Brain microvascular endothelial cell (primary cell): Measurements from ENCODE around the gene UGT1A10.
"Not testable (repeated sequence)": the region's sequence is repeated elsewhere in the genome, so short reads cannot be mapped to it uniquely, and the experiment has no call there.

Experiments used
- DNase-seq: peaks from one replicate; pipeline ENCODE4 v3.0.0-alpha.2; 2020
- H3K27ac ChIP-seq: fragments of 250-450 bp; sonication (Bioruptor Pico); 2 replicates; pipeline ENCODE4 v1.5.1; 2020; ENCODE audit warnings: mild to moderate bottlenecking, moderate library complexity
- H3K27me3 ChIP-seq: fragments of 250-450 bp; sonication (Bioruptor Pico); replicated peaks from 2 replicates; pipeline ENCODE4 v1.5.1; 2020; ENCODE audit warnings: mild to moderate bottlenecking
- H3K36me3 ChIP-seq: fragments of 250-450 bp; sonication (Bioruptor Pico); replicated peaks from 2 replicates; pipeline ENCODE4 v1.5.1; 2020; ENCODE audit warnings: mild to moderate bottlenecking
- H3K4me3 ChIP-seq: 2 replicates; pipeline ENCODE4 v1.5.1; 2011; ENCODE audit warnings: low read depth, mild to moderate bottlenecking, control low read depth, low read length, moderate library complexity
- in situ Hi-C: cut with HindIII; loops from 2 replicates; pipeline ENCODE4 v1.10.0; 2017; ENCODE audit warnings: low sequenced_read_pairs, low pct_ligation_motif_present
- TF ChIP-seq, protein P1 (sequence below): IDR thresholded peaks from 2 replicates; pipeline ENCODE4 v1.5.1; 2011; ENCODE audit warnings: low read depth, mild to moderate bottlenecking, moderate library complexity, low read length, control low read depth, inconsistent platforms; ENCODE audit errors: missing control alignments

UGT1A10 gene

DNA sequence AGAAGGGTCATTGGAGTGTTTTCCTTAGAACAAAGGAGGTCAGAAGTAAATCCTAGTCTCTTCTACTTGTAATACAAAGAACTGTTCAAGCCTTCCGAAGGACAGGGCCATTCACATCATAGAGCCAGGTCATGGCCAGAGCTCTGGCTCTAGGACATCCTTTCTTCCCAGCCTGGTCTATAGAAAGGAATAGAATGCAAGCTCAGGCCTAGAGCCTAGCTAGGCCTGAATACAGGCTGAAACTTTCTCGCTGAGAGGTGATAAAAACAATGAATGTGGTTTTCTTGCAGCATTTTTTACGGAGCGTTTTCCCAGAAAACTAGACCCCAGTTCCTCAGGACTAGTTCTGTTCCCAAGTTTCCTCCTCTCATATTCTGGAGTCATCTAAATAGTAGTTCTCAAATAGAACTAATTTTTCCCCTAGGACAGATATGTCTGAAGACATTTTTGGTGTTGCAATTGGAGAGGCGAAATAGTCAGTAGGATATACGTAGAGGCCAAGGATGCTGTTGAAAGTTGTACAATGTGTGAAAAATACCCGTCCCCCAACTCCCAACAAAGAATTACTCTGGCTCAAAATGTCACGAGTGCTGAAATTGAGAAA lies 63.3 kb downstream of the UGT1A10 start:
- TF ChIP-seq, protein P1, sequence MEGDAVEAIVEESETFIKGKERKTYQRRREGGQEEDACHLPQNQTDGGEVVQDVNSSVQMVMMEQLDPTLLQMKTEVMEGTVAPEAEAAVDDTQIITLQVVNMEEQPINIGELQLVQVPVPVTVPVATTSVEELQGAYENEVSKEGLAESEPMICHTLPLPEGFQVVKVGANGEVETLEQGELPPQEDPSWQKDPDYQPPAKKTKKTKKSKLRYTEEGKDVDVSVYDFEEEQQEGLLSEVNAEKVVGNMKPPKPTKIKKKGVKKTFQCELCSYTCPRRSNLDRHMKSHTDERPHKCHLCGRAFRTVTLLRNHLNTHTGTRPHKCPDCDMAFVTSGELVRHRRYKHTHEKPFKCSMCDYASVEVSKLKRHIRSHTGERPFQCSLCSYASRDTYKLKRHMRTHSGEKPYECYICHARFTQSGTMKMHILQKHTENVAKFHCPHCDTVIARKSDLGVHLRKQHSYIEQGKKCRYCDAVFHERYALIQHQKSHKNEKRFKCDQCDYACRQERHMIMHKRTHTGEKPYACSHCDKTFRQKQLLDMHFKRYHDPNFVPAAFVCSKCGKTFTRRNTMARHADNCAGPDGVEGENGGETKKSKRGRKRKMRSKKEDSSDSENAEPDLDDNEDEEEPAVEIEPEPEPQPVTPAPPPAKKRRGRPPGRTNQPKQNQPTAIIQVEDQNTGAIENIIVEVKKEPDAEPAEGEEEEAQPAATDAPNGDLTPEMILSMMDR = no peak
- no peaks in the 10 kb centered on the region for H3K36me3 ChIP-seq
- H3K27me3 ChIP-seq = no peaks in the 10 kb centered on the region
- no peak overlapping the region for H3K4me3 ChIP-seq
- DNase-seq = no peak
- H3K27ac ChIP-seq = peak overlapping the region; percentile 53
- in situ Hi-C loops = no loop called here

DNA sequence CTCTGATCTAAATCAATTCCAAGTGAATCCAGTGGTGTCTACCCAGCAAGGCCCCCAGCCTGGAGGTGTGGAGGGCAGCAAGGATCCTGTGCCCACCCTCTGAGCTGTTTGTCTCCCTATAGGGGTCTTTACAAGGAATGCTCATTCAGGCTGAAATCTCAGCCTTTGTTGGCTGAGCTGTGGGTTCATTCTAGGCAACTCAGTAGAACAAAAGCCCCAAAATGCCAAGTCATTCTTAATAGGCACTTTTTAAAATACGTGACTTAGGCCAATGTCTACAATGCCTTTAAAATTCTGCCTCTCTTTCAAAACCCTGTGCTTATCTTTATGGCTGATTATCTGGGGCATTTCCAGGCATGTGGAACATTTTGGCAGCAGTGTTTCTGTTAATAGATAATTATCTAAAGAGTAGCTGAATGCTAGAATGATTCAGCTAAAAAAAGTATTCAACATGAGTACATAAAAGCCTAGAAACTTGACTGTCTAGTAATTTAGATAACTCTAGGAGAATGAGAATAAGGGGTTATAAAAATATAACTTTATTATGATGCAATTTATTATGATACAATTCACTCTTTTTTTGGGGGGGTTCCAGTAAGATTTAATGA lies 63.9 kb downstream of the UGT1A10 start:
- Histone ChIP-seq H3K4me3 (no peak overlapping the region), H3K27me3 (no peaks in the 10 kb centered on the region), H3K36me3 (no peaks in the 10 kb centered on the region), H3K27ac (peak overlapping the region; percentile 53)
- TF ChIP-seq, protein P1 = no peak
- peak; percentile 33 for DNase-seq
- in situ Hi-C loops = no loop called here

DNA sequence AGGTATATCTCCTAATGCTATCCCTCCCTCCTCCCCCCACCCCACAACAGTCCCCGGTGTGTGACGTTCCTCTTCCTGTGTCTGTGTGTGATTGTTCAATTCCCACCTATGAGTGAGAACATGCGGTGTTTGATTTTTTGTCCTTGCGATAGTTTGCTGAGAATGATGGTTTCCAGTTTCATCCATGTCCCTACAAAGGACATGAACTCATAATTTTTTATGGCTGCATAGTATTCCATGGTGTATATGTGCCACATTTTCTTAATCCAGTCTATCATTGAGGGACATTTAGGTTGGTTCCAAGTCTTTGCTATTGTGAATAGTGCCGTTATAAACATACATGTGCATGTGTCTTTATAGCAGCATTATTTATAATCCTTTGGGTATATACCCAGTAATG lies 64.6 kb downstream of the UGT1A10 start:
- DNase-seq, in situ Hi-C loops, H3K27me3 ChIP-seq, H3K27ac ChIP-seq, H3K36me3 ChIP-seq, H3K4me3 ChIP-seq: not testable (repeated sequence)

DNA sequence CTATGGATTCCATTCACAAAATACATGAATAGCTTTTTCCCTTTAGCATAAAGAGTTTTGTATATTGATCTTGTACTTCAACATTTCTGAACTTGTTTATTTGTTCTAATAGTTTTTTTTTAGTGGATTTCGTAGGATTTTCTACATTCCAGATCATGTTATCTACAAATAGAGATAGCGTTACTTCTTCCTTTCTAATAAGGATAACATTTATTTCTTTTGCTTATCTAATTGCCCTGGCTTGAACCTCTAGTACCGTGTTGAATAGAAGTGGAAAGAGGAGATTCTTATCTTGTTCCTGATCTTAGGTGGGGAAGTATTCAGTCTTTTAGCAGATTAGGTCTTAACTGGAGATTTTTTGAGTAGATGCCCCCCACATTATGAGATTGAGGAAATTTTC lies 66.0 kb downstream of the UGT1A10 start:
- H3K36me3 ChIP-seq = no peaks in the 10 kb centered on the region
- no peaks in the 10 kb centered on the region for H3K27me3 ChIP-seq
- H3K4me3 ChIP-seq = no peak overlapping the region
- DNase-seq = no peak
- H3K27ac ChIP-seq = no peak overlapping the region
- TF ChIP-seq, protein P1 = no peak
- in situ Hi-C loops = no loop called here

DNA sequence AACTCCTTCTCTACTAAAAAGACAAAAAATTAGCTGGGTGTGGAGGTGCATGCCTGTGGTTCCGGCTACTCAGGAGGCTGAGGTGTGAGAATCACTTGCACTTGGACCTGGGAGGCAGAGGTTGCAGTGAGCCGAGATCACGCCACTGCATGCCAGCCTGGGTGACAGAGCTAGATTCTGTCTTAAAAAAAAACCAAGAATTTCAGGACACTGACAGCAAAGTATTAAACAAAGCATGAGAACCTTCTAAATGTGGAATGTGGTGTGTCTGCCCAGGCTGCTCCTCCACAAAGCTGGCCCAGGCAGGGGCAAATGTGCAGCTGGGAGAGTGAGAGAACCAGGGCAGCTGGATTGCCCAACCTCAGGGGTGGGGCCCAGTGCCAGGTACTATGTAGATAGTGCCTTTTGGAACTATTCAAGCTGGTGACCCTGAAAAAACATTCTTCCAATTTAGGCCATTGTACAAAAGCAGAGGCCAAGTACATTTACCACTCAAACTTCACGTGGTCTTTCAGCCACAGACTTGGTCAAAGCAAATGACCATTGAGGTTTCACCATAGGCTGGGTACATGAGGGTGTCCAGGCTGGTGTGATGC lies 69.8 kb downstream of the UGT1A10 start:
- H3K27ac ChIP-seq = no peak overlapping the region
- TF ChIP-seq, protein P1 = no peak
- DNase-seq = no peak
- no peak overlapping the region for H3K4me3 ChIP-seq
- in situ Hi-C loops = no loop called here
- H3K36me3 ChIP-seq = no peaks in the 10 kb centered on the region
- H3K27me3 ChIP-seq = no peaks in the 10 kb centered on the region

DNA sequence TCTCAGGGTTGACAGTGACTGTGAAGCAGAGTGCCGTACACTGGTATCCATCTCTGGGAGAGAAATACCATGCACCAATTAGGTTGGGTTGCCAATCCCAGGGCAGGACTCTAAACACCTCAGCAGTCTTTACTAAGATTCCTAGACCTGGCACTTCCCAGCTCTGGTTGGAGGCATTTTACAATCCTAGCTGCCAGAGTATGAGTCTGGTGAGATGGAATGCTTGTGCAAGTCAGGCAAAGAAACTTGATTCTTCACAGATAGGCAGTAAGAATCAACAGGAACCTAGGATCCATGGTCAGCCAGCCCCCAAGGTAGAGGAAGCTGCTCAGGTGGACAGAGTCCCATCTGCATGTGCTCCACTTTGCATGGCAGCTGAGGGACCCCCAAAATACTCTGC lies 70.5 kb downstream of the UGT1A10 start:
- no peak overlapping the region for H3K4me3 ChIP-seq
- no peaks in the 10 kb centered on the region for H3K36me3 ChIP-seq
- TF ChIP-seq, protein P1 = no peak
- no peak overlapping the region for H3K27ac ChIP-seq
- in situ Hi-C loops = no loop called here
- H3K27me3 ChIP-seq = no peaks in the 10 kb centered on the region
- peak; percentile 35 for DNase-seq
